ENCODE measurements around the gene FCN2.

- TF ChIP-seq CTCF (conservative IDR thresholded peaks at IDR 0.05; ENCODE audit: low read length) (no peak), EZH2phosphoT487 (IDR thresholded peaks at IDR 0.05; ENCODE audit: borderline replicate concordance, low read depth, low read length) (no peak)
Measured at GRCh38 chr9:134847752-134848432, 32.7 kb upstream of the FCN2 start.

Measured in OCI-LY7 (cell line).